GM12801 (cell line): ENCODE data around the gene MPIG6B.

Experiments used
- TF ChIP-seq, protein P1 (sequence below): IDR thresholded peaks from one replicate; pipeline ENCODE4 v1.5.1; 2011; ENCODE audit warnings: control low read depth; ENCODE audit not compliant: insufficient read length; ENCODE audit errors: extremely low read depth

Gene MPIG6B

DNA sequence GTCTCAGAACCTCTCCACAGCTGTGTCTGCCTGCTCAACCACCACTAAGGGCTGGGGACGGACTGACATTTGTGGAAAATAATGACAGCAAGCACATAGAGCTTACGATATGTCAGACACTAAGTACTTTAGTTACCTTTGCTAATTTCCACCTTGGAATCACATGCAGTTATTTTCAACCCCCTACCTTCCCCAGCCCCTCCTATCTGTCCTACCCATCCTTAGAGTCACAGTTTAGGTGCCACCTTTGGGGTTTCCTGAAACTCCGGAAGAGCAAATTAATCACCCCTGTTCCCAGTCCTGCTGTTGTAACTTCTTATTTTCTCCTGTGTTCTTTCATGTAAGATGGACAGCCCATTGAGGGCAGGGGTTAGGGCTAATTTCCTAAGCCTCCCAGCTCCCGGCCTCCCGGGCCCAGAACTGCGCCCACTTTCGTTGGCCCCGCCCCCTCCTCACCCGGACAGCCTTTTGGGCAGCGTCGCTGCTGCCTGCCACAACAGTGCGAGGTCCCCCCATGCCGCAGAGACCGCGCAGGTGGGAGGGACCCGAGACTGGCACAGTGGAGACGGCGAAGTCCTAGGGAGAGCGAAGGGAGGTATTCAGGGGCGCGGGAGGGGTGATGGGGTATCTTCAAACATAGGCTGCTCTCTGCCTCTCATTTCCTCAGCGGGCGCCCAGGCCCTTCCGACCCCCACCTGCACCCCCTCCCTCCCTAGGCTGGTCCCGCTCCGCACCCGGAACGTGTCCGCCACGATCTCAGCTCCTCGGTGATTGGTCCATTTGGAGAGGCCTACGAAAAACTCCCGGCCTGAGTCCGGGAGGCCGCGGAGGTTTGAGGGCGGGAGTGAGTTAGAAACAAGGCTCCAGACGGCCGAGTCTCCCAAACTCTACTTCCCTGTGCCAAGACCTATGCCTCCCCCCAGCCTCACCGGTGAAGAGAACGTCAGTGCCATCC, 4.8 kb downstream of the MPIG6B start:
- TF ChIP-seq, protein P1, sequence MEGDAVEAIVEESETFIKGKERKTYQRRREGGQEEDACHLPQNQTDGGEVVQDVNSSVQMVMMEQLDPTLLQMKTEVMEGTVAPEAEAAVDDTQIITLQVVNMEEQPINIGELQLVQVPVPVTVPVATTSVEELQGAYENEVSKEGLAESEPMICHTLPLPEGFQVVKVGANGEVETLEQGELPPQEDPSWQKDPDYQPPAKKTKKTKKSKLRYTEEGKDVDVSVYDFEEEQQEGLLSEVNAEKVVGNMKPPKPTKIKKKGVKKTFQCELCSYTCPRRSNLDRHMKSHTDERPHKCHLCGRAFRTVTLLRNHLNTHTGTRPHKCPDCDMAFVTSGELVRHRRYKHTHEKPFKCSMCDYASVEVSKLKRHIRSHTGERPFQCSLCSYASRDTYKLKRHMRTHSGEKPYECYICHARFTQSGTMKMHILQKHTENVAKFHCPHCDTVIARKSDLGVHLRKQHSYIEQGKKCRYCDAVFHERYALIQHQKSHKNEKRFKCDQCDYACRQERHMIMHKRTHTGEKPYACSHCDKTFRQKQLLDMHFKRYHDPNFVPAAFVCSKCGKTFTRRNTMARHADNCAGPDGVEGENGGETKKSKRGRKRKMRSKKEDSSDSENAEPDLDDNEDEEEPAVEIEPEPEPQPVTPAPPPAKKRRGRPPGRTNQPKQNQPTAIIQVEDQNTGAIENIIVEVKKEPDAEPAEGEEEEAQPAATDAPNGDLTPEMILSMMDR = no peak

DNA sequence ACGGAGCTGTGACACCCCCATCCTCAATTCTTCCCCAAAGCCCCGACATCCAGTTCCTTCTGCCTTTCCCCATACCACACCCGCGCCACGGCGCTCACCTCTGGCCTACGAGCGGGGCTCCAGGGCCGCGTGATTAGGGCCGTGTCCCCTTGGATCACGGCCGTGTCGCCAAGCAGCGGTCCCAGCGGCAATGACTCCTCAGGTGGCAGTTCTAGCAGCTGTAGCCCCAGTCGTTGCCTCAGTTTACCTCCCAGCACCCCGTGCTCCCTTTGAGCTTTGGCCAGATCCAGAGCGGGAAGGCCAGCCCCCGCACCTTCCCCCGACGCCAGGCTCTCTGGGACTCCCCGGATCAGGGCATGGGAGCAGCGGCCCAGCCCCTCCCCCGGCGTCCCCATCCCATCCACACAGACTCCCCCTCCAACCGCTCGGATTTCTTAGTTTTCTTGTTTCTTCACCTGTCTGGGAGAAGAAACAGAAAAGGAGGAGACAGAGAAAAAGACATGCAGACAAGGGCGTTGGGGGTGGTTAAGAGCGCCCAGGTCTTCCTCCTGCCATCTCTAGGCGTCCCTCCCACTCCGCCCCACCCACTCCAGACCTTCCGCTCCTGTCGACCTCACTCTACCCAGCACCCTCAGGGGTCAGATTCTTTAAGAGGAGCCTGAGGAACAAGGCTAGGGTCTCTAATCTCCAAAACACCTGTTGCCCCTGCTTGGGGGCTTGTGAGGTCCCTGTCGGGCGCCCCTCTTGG, 5.8 kb downstream of the MPIG6B start, which contains the start of gene DDAH2:
DDAH2 (minus strand) TSS at position 533 of the 748 bp plus-strand sequence; CDS start at position 395, 138 bp downstream.
- TF ChIP-seq, protein P1 = no peak

DNA sequence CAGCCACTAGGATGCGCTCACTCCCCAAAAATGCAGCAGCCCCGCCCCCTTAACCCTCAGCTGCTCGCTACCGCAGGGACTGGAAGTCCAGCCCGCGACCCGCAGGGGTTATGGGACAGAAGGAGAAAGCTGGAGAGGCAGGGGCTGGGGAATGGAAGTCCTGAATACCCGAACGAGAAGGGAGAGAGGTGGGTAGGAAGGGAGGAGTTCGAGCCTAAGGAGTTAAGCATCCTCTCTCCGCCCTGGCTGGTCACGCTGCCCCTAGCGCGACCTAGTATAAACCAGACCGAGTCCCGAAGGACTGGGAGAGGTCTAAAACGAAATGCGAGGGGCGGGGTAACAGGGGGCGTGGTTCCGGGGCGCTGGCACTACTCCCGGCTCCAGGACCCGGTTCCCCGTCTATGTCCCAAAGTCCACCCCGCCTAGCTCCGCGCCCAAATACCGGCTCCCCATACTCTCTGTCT, 6.4 kb downstream of the MPIG6B start:
- TF ChIP-seq, protein P1 = no peak

DNA sequence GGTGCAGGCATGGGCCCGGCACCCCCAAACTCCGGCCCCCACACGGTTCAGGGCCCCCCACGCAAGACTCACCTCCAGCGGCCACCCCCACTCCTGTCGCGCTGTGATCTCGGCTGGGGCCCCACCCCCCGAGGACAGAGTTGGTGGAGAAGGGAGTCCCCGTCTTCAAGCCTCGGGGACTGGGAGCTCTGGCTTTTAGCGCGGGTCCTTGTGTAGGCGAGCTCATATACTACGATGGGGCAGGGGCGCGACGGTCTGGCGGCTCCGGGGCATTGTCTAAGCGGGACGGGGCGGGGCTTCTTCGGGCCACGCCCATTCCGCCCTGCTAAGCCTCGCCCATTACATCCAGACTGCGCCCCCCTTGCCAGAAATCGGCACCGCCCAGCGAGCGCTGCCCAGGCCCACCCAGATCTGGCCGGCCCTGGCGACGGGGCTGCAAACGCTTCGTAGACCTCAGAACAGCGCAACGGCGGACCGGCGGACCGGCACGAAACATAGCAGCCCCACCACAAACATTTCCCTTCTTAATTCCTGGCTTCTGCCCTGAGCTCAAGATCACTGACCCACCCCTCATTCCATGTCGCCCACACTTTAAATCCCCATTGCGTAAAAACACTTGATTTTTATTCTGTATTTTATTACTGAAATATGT, 6.9 kb downstream of the MPIG6B start:
- TF ChIP-seq, protein P1 = no peak

DNA sequence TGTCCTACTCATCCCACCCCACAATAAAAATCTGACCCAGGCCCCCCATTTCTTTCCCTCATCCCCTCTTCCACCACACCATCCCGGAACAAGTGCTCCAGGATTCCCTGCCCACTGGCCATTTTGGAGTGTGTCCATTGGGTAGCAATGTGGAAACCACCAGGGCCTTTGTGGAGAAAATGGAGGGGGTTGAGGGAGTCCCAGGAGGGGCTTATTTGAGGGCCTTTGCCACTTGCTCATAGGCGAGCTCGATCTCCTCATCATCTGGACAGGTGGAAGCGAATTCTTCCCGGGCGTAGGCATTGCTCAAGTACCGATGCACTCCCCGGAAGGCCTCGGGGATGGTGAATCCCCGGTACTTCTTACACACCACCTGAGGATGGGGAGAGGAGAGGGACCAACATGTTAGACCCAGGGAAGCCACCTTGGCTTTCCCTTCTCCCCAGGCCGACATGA, 7.5 kb downstream of the MPIG6B start:
- TF ChIP-seq, protein P1 = no peak

DNA sequence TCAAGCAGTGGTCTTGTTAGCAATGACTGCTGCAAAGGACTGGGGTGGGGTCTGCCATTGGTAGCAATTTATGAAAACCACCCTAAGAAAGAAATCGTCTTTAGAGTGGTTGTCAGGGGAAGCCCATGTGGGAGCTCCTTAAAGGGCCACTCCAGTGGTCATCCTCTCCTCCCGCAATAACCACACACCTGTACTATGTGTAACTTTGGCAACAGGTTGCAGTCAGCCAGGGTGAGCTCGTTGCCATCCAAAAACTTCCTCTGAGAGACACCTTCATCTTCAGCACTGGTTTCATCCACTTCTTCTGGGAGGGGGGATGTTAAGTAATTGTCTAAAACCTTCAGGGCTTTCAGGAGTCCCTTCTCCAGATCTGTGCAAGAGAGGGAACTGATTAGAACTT, 8.9 kb downstream of the MPIG6B start:
- TF ChIP-seq, protein P1 = no peak

DNA sequence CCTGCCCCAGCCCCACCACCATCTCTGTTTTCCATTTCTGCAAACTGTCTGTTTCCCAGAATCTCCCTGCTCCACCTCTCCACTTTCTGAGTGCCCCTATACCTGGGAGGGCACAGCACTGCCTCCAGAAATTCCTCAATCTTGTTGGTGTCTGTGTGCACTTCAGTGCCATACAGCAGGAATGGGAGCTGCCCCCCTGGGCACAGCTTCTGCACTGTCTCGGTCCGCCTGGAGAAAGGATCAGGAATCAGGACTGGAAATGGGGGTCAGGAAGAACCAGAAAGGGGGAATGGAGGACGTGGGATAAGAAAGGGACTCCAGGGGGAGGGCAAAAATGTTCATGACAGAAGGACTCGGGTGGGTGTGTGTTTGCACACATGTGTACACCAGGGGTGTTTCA, 10.6 kb downstream of the MPIG6B start:
- TF ChIP-seq, protein P1 = no peak
